Mucosa of rectum (tissue), 2 donors: ENCODE results near the gene SEC14L3.

ENCODE experiments used
- H3K27ac ChIP-seq, 2 donors: one replicate each; pipeline ENCODE4 v1.7.0; 2013; ENCODE audit warnings: inconsistent platforms in 2 of 2, low read depth in 2 of 2, low read length in 2 of 2
- H3K27me3 ChIP-seq, 2 donors: one replicate each; pipeline ENCODE4 v1.7.0; 2013; ENCODE audit warnings: low read length in 2 of 2; ENCODE audit not compliant: control insufficient read depth in 2 of 2, insufficient read depth in 2 of 2
- H3K36me3 ChIP-seq, 2 donors: one replicate each; pipeline ENCODE4 v1.7.0; 2013; ENCODE audit warnings: low read length in 2 of 2; ENCODE audit not compliant: control insufficient read depth in 2 of 2, insufficient read depth in 2 of 2
- H3K4me1 ChIP-seq, 2 donors: one replicate each; pipeline ENCODE4 v1.7.0; 2013; ENCODE audit warnings: low read length in 2 of 2, mild to moderate bottlenecking in 1 of 2; ENCODE audit not compliant: control insufficient read depth in 2 of 2, insufficient read depth in 2 of 2
- H3K4me3 ChIP-seq, 2 donors: one replicate each; pipeline ENCODE4 v1.7.0; 2013; ENCODE audit warnings: low read length in 2 of 2
- H3K9ac ChIP-seq, 2 donors: one replicate each; pipeline ENCODE4 v1.7.0; 2013; ENCODE audit warnings: low read length in 2 of 2, low read depth in 1 of 2, mild to moderate bottlenecking in 1 of 2
- H3K9me3 ChIP-seq, 2 donors: one replicate each; pipeline ENCODE4 v1.7.0; 2013; ENCODE audit warnings: low read length in 2 of 2; ENCODE audit not compliant: control insufficient read depth in 2 of 2
- donor health status: healthy.
- donor health status: Normal muscosa, but diverticular disease.

Gene SEC14L3

GRCh38 chr22:30506507-30506968 lies 34.7 kb upstream of the SEC14L3 start:
- no peaks in the 10 kb centered on the region for H3K9me3 ChIP-seq
- H3K36me3 ChIP-seq, result no peaks in the 10 kb centered on the region
- H3K27ac ChIP-seq, result no peak overlapping the region
- H3K27me3 ChIP-seq, result peaks cover 4 to 13% of the 10 kb centered on the region in 2 donors
- no peak overlapping the region for H3K9ac ChIP-seq
- H3K4me3 ChIP-seq, result no peak overlapping the region
- H3K4me1 ChIP-seq, result peaks cover 0 to 3% of the 10 kb centered on the region in 2 donors

- Histone ChIP-seq H3K4me1 (peaks cover 0 to 3% of the 10 kb centered on the region in 2 donors), H3K9ac (no peak overlapping the region), H3K27ac (no peak overlapping the region), H3K27me3 (peaks cover 4 to 13% of the 10 kb centered on the region in 2 donors), H3K4me3 (no peak overlapping the region), H3K9me3 (no peaks in the 10 kb centered on the region), H3K36me3 (no peaks in the 10 kb centered on the region)
Observed at GRCh38 chr22:30503551-30503950, 31.7 kb upstream of the SEC14L3 start.

- Histone ChIP-seq H3K9me3 (no peaks in the 10 kb centered on the region), H3K4me1 (peaks cover 0 to 3% of the 10 kb centered on the region in 2 donors), H3K27me3 (peaks cover 4 to 13% of the 10 kb centered on the region in 2 donors), H3K36me3 (no peaks in the 10 kb centered on the region), H3K27ac (no peak overlapping the region), H3K9ac (no peak overlapping the region), H3K4me3 (no peak overlapping the region)
Observed at GRCh38 chr22:30502911-30503310, 31.1 kb upstream of the SEC14L3 start.

- Histone ChIP-seq H3K9ac (no peak overlapping the region), H3K9me3 (no peaks in the 10 kb centered on the region), H3K27ac (no peak overlapping the region), H3K4me3 (no peak overlapping the region), H3K4me1 (peaks cover 0 to 3% of the 10 kb centered on the region in 2 donors), H3K36me3 (no peaks in the 10 kb centered on the region), H3K27me3 (peaks cover 4 to 13% of the 10 kb centered on the region in 2 donors)
Observed at GRCh38 chr22:30502153-30502552, 30.3 kb upstream of the SEC14L3 start.

- no peak overlapping the region for H3K9ac ChIP-seq
- peaks cover 4 to 13% of the 10 kb centered on the region in 2 donors for H3K27me3 ChIP-seq
- no peaks in the 10 kb centered on the region for H3K9me3 ChIP-seq
- H3K4me3 ChIP-seq, result no peak overlapping the region
- H3K4me1 ChIP-seq, result peaks cover 0 to 3% of the 10 kb centered on the region in 2 donors
- H3K36me3 ChIP-seq, result no peaks in the 10 kb centered on the region
- no peak overlapping the region for H3K27ac ChIP-seq
Observed at GRCh38 chr22:30500628-30501027, 28.8 kb upstream of the SEC14L3 start.

- H3K4me3 ChIP-seq, result no peak overlapping the region
- no peaks in the 10 kb centered on the region for H3K36me3 ChIP-seq
- no peaks in the 10 kb centered on the region for H3K9me3 ChIP-seq
- no peak overlapping the region for H3K9ac ChIP-seq
- H3K27me3 ChIP-seq, result no peaks in the 10 kb centered on the region
- H3K27ac ChIP-seq, result no peak overlapping the region
- H3K4me1 ChIP-seq, result no peaks in the 10 kb centered on the region
Observed at GRCh38 chr22:30497466-30498150, 25.8 kb upstream of the SEC14L3 start.

GRCh38 chr22:30495041-30495784 lies 23.4 kb upstream of the SEC14L3 start:
- no peaks in the 10 kb centered on the region for H3K27me3 ChIP-seq
- no peak overlapping the region for H3K4me3 ChIP-seq
- no peak overlapping the region for H3K27ac ChIP-seq
- no peaks in the 10 kb centered on the region for H3K4me1 ChIP-seq
- H3K9ac ChIP-seq, result no peak overlapping the region
- H3K9me3 ChIP-seq, result no peaks in the 10 kb centered on the region
- H3K36me3 ChIP-seq, result no peaks in the 10 kb centered on the region

GRCh38 chr22:30492144-30492543 lies 20.3 kb upstream of the SEC14L3 start:
- no peak overlapping the region for H3K27ac ChIP-seq

GRCh38 chr22:30491381-30491780 lies 19.6 kb upstream of the SEC14L3 start:
- no peaks in the 10 kb centered on the region for H3K9me3 ChIP-seq
- no peaks in the 10 kb centered on the region for H3K4me1 ChIP-seq
- no peak overlapping the region for H3K27ac ChIP-seq
- no peaks in the 10 kb centered on the region for H3K27me3 ChIP-seq
- H3K9ac ChIP-seq, result no peak overlapping the region
- no peak overlapping the region for H3K4me3 ChIP-seq
- no peaks in the 10 kb centered on the region for H3K36me3 ChIP-seq

More at GRCh38 chr22:30492144-30492543, 20.3 kb upstream of the SEC14L3 start:
- Histone ChIP-seq H3K9me3 (no peaks in the 10 kb centered on the region), H3K4me1 (no peaks in the 10 kb centered on the region), H3K4me3 (no peak overlapping the region), H3K36me3 (no peaks in the 10 kb centered on the region), H3K27me3 (no peaks in the 10 kb centered on the region), H3K9ac (no peak overlapping the region)

- H3K9me3 ChIP-seq, result no peaks in the 10 kb centered on the region
- no peaks in the 10 kb centered on the region for H3K4me1 ChIP-seq
- no peak overlapping the region for H3K27ac ChIP-seq
- H3K4me3 ChIP-seq, result no peak overlapping the region
- no peaks in the 10 kb centered on the region for H3K27me3 ChIP-seq
- no peaks in the 10 kb centered on the region for H3K36me3 ChIP-seq
- H3K9ac ChIP-seq, result no peak overlapping the region
Observed at GRCh38 chr22:30490399-30490798, 18.6 kb upstream of the SEC14L3 start.
